ENCODE results near the gene PPP4R3C.

DNA sequence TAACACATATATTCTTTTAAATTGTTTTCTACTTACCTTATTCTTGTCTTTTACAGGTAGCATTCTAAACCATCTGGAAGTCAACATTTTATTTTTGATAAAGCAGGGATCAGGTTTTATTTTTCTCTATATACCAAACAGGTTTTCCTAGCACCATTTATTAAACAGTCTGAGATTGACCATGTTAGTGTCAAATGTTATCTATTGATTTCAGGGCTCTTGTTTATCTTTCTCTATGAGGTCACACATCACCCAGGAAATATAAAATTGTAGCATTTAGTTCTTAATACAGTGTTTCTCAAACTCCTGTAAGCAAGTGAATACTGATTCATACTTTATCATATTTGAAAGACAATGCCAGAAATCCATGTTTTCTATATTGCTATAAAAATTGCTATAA, 28.1 kb downstream of the PPP4R3C start:
- TF ChIP-seq POLR2A (IDR thresholded peaks at IDR 0.05) = no peak
- TF ChIP-seq, protein P1, sequence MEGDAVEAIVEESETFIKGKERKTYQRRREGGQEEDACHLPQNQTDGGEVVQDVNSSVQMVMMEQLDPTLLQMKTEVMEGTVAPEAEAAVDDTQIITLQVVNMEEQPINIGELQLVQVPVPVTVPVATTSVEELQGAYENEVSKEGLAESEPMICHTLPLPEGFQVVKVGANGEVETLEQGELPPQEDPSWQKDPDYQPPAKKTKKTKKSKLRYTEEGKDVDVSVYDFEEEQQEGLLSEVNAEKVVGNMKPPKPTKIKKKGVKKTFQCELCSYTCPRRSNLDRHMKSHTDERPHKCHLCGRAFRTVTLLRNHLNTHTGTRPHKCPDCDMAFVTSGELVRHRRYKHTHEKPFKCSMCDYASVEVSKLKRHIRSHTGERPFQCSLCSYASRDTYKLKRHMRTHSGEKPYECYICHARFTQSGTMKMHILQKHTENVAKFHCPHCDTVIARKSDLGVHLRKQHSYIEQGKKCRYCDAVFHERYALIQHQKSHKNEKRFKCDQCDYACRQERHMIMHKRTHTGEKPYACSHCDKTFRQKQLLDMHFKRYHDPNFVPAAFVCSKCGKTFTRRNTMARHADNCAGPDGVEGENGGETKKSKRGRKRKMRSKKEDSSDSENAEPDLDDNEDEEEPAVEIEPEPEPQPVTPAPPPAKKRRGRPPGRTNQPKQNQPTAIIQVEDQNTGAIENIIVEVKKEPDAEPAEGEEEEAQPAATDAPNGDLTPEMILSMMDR (IDR thresholded peaks at IDR 0.05) = no peak
